HG02588 (cell line): ENCODE data around the gene SNRPF.
A peak's percentile ranks its signal among the peaks of the same experiment; 100 is the strongest.
"Not testable (repeated sequence)": the region's sequence is repeated elsewhere in the genome, so short reads cannot be mapped to it uniquely, and the experiment has no call there.

ENCODE experiments used
- ATAC-seq: cut with Tn5 transposase; IDR thresholded peaks from one replicate; pipeline ENCODE4 v1.9.1; 2021; ENCODE audit warnings: mild to moderate bottlenecking, moderate library complexity; ENCODE audit not compliant: unreplicated experiment

The SNRPF gene

GRCh38 chr12:95858451-95859343, at the start of gene SNRPF:
Gene SNRPF (plus strand): TSS chr12:95858952. CDS start chr12:95859074, 122 bp downstream.
- peak; percentile 100 for ATAC-seq

DNA sequence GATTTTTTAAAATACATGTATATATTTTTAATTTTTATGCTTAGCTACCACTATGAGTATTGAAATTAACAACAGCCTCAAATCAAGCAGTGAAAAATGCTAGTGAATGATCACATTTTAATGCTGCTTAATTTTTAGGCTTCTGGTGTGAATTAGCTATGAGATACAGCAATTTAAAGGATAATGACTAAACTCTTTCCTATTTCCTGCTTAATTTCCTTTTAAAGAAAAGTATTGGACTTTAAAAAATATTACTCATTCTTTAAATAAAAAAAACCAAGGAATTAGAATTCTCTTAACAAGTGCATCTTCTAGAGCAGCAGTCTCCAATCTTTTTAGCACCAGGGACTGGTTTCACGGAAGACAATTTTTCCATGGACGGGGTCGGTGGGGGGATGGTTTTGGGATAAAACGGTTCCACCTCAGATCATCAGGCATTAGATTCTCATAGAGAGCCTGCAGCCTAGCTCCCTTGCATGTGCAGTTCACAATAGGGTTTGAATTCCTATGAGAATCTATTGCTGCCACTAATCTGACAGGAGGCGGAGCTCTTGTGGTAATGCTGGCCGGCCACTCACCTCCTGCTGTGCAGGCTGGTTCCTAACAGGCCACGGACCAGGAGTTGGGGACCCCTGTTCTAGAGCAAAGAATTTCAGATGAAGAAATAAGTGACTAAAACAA, 49.6 kb upstream of the SNRPF start:
- ATAC-seq, result no peak

- ATAC-seq, result no peak
These were observed 48.3 kb upstream of the SNRPF start for GRCh38 chr12:95810411-95810810.

DNA sequence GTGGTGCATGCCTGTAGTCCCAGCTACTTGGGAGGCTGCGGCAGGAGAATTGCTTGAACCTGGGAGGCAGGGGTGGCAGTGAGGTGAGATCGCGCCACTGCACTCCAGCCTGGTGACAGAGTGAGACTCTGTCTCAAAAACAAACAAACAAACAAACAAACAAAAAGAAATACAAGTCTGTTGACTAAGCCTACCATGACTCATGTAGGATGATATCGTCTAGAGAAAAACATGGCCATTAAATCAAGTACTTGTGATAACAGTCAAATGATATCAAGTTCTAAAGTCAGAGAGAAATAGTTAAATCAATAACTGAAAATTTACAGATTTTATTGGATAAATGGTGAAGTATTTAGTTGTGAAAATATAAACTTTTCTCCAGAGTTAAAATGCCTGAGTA, 46.6 kb upstream of the SNRPF start:
- ATAC-seq, result not testable (repeated sequence)

GRCh38 chr12:95815632-95816212, 43.0 kb upstream of the SNRPF start:
- no peak for ATAC-seq

DNA sequence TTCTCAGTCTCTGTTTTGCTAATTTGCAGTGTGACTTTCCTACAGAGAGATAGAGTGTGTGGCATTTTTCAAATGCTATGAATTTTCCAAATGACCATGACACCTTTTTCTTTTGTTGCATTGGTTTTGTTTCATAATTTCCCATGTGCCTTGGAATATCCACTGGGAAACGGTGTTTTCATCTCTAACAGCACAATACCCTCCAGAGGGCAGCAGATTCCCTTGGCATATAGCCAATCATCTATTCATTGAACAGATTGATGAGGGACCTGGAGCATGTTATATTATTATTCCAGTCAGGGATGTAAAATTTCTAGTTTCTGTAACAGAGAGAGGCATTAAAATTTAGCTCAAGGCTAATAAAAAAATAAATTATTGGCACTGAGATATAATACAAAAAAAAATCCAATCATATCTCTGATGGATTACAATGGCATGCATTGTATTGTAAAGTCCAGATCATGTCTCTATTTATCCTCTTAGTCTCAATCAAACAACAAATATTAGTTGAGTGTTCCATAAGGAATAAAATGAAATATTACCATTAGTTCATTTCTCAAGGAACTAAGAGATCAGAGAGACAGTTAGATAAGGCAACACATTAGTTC, 38.6 kb upstream of the SNRPF start:
- ATAC-seq, result no peak

DNA sequence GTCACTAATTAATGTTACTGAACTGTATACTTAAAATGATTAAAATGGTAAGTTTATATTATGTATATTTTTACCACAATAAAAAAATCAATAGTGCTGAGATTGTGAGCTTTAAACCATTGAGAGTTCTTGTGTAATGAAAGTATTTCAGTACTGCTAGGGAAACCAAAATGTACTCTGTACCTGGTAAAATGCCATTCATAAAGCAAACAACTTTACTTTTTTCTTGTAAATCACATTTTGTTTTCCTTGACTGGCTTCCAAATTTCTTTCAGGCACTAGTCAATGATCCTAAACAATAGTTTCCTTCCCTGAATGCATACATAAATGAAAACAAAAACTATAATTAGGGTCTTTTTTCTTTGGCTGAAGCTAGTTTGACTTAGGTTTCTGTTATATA, 29.4 kb upstream of the SNRPF start:
- no peak for ATAC-seq

DNA sequence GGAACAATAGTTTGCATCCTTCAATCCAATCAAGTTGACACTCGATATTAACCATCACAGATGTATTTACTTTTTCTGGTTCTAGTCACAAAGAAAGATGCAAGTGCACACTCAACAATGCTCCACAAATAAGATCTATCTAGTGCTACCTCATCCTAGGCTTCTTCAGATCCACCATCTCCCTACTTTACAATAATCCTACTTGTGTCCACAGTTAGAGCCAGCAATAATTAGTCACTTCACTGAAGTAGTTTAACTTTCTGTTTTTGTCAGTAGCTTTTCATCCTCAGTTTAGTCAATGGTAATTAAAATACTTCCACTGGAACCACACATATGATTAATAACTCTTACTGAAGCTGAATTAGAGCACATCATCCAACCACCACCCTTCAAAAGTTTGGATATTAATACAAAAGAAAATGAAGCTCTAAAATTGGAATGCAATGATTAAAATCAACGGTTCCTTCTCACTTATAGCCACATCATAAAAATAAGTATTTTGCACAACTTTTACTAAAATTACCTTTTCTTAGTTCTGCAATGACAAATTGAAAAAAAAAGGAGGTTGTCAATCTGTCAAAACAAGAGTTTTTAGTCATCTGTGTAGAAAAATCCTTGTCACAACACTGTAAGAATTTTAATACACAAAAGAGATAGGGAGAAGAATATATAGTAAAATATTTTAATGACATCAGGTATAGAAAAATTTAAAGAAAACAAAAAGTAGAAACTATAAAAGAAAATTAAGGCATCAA, 28.2 kb upstream of the SNRPF start:
- ATAC-seq, result no peak

- no peak for ATAC-seq
These were observed 24.2 kb upstream of the SNRPF start for GRCh38 chr12:95834572-95834971.

- ATAC-seq, result no peak
These were observed 22.6 kb upstream of the SNRPF start for GRCh38 chr12:95836185-95836609.

- ATAC-seq, result no peak
These were observed 22.0 kb upstream of the SNRPF start for GRCh38 chr12:95836630-95837239.

GRCh38 chr12:95837240-95838038, 21.3 kb upstream of the SNRPF start:
- no peak for ATAC-seq

- no peak for ATAC-seq
These were observed 20.6 kb upstream of the SNRPF start for GRCh38 chr12:95838125-95838524.

GRCh38 chr12:95842426-95842825, 16.3 kb upstream of the SNRPF start:
- not testable (repeated sequence) for ATAC-seq

GRCh38 chr12:95848575-95849388, 10.0 kb upstream of the SNRPF start:
- no peak for ATAC-seq

DNA sequence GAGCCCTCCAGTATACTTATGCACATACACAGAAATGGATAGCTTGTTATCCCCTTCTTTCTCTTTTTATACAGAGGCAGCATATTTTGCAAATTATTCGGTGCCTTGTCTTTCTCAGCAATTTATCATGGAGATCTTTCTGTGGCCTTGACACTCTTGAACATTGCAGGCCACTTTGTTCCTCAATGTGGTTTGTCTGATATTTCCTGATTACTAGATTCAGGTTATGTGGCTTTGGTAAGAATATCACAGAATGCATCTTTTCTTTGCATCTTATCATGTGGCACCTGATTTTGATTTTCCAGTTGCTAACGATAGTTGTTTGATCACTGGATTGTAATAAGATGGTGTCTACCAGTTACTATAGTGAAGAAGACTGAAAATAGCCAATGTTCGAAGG, 7.1 kb upstream of the SNRPF start:
- no peak for ATAC-seq

GRCh38 chr12:95852133-95852532, 6.6 kb upstream of the SNRPF start:
- no peak for ATAC-seq

GRCh38 chr12:95857156-95857555, 1.6 kb upstream of the SNRPF start:
- ATAC-seq, result no peak

- no peak for ATAC-seq
These were observed 953 bp upstream of the SNRPF start for GRCh38 chr12:95857799-95858198.
